Stimulated activated CD4-positive, alpha-beta T cell treated with anti-CD3 and anti-CD28 coated beads, Interleukin-4, amount 100 ng/mL, for 48 hours (primary cell): Measurements from ENCODE around the gene TSPAN11.
"Not testable (repeated sequence)": the region's sequence is repeated elsewhere in the genome, so short reads cannot be mapped to it uniquely, and the experiment has no call there.

Experiments
- DNase-seq, 2 donors: peaks; one replicate each; pipeline ENCODE4 v3.0.0-alpha.2; 2020; ENCODE audit warnings: low read depth in 2 of 2

Gene TSPAN11

GRCh38 chr12:31002999-31003398 lies 76.5 kb downstream of the TSPAN11 start:
- no peak for DNase-seq

- DNase-seq: no peak
Observed at GRCh38 chr12:31003861-31004640, 77.5 kb downstream of the TSPAN11 start.

GRCh38 chr12:31004666-31005065 lies 78.1 kb downstream of the TSPAN11 start:
- no peak for DNase-seq

GRCh38 chr12:31005256-31005943 lies 78.9 kb downstream of the TSPAN11 start:
- no peak for DNase-seq

GRCh38 chr12:31005944-31006361 lies 79.4 kb downstream of the TSPAN11 start:
- DNase-seq: no peak

- no peak for DNase-seq
Observed at GRCh38 chr12:31006416-31007152, 80.0 kb downstream of the TSPAN11 start.

GRCh38 chr12:31007153-31007495 lies 80.6 kb downstream of the TSPAN11 start:
- DNase-seq: no peak

- DNase-seq: no peak
Observed at GRCh38 chr12:31007636-31008175, 81.2 kb downstream of the TSPAN11 start.

GRCh38 chr12:31008241-31008761 lies 81.8 kb downstream of the TSPAN11 start:
- no peak for DNase-seq

- DNase-seq: no peak
Observed at GRCh38 chr12:31008961-31009840, 82.7 kb downstream of the TSPAN11 start.

- no peak for DNase-seq
Observed at GRCh38 chr12:31009976-31010375, 83.4 kb downstream of the TSPAN11 start.

GRCh38 chr12:31011336-31011735 lies 84.8 kb downstream of the TSPAN11 start:
- DNase-seq: no peak

- DNase-seq: no peak
Observed at GRCh38 chr12:31011746-31012566, 85.4 kb downstream of the TSPAN11 start.

GRCh38 chr12:31012567-31012891 lies 86.0 kb downstream of the TSPAN11 start:
- DNase-seq: not testable (repeated sequence)

GRCh38 chr12:31015215-31015614 lies 88.7 kb downstream of the TSPAN11 start:
- DNase-seq: no peak

GRCh38 chr12:31016057-31016456 lies 89.5 kb downstream of the TSPAN11 start:
- DNase-seq: no peak

GRCh38 chr12:31017535-31017934 lies 91.0 kb downstream of the TSPAN11 start:
- DNase-seq: no peak

- DNase-seq: no peak
Observed at GRCh38 chr12:31018106-31018789, 91.7 kb downstream of the TSPAN11 start.

GRCh38 chr12:31018790-31019505 lies 92.4 kb downstream of the TSPAN11 start:
- DNase-seq: no peak
